Measurements from ENCODE around the gene M1AP. TPM values are rescaled to one million over a fixed set of nuclear protein-coding genes. Genes with fewer than 3 reads are reported as not detected.

Gene M1AP
- total and polyA plus RNA-seq, 3 donors from 2014 or later = 11.7 to 21.4 (median 14.0) TPM

DNA sequence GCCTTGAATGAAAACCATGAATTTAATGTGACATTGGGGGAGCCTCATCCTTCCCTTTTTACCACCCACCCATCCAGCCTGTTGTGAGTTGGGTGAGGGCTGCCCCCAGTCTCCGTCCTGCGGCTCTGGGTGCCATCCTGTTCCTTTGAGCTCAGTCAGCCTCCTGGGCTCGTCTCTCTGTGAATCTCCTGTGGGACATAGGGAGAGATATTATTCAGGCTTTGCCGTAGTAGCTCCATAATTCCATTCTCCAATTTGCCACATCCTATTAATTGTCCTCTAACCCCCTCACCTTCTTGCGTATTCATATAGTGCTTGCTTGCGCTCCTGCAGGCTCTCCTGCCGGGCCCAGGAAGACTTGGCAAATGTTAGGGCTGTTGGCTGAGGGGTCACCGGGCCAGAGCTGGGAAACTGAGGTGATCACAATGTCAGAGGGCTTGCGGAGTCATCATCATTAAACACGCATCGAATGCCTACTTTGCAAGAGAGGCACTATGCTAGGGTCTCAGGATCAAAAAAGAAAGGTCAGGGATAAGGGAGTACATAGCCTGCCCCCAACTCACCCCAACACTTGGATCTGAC lies 121.4 kb downstream of the M1AP start:
- intact Hi-C loops (cut with DNase I; ENCODE audit: low total_unique reads) = no loop called here
- Histone ChIP-seq H3K27me3 (no peaks in the 10 kb centered on the region), H3K36me3 (ENCODE audit: low read depth, missing control alignments) (no peaks in the 10 kb centered on the region), H3K4me3 (no peak overlapping the region), H3K4me1 (peaks cover 16% of the 10 kb centered on the region), H3K9me3 (no peaks in the 10 kb centered on the region), H3K27ac (no peak overlapping the region)
- DNase-seq = no peak
- WGBS, 2 donors = 95 to 99% methylated on average over 11 of the region's 11 CpGs
- TF ChIP-seq POLR2A (IDR thresholded peaks at IDR 0.05) = no peak
- TF ChIP-seq, protein P1, sequence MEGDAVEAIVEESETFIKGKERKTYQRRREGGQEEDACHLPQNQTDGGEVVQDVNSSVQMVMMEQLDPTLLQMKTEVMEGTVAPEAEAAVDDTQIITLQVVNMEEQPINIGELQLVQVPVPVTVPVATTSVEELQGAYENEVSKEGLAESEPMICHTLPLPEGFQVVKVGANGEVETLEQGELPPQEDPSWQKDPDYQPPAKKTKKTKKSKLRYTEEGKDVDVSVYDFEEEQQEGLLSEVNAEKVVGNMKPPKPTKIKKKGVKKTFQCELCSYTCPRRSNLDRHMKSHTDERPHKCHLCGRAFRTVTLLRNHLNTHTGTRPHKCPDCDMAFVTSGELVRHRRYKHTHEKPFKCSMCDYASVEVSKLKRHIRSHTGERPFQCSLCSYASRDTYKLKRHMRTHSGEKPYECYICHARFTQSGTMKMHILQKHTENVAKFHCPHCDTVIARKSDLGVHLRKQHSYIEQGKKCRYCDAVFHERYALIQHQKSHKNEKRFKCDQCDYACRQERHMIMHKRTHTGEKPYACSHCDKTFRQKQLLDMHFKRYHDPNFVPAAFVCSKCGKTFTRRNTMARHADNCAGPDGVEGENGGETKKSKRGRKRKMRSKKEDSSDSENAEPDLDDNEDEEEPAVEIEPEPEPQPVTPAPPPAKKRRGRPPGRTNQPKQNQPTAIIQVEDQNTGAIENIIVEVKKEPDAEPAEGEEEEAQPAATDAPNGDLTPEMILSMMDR (IDR thresholded peaks at IDR 0.05) = no peak

DNA sequence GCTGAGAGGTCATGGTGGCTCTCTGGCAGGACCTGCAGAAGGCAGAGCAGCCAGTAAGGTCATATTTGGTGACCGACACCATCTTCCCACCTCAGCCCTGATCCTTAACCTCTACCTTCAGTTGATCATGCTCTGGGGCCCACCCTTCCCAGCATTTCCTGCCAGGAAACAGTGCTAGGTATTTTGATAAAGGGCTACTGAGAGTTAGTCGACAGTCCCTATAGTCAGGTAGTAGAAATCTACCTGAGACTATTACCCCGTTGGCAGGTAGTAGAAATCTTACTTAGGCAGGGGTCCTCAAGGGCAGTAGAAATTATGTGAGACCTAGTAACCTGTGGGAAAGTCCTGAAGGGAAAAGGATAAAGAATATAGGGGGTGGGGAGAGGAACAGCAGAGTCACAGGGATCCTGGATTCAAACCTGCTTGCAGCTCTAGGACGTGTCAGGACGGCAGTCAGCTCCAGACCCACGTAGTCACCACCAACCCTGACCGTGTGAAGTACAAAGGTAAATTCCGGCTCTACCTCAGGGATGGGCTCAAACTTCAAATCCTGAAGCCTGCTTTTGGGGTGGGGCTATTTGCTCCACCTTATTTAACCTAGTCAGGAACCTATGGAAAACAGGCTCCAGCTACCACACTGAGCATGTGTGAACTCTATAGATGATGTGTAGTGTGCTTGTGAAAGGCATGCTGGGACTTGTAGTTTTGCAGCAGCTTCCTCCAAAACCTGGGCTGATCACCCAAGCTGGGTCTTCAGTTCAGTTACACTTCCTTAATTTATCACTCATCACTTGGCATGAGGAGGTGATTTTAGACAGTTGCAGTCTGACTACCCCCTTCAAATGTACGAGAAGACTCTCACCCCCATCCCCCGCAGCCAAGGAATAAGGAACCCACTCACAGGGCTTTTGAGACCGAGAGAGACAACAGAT lies 122.1 kb downstream of the M1AP start, which contains the start of gene DQX1:
Gene DQX1 (minus strand): TSS at position 515 of the 932 bp plus-strand sequence. CDS start 502 bp downstream, at position 13.
- Histone ChIP-seq H3K9me3 (no peaks in the 10 kb centered on the region), H3K27ac (no peak within 1 kb of the TSS), H3K36me3 (ENCODE audit: low read depth, missing control alignments) (no peaks in the 10 kb centered on the region), H3K4me1 (peaks cover 10% of the 10 kb centered on the region), H3K4me3 (no peak within 1 kb of the TSS), H3K27me3 (no peaks in the 10 kb centered on the region)
- intact Hi-C loops (cut with DNase I; ENCODE audit: low total_unique reads) = no loop called here
- peak; percentile 37 for DNase-seq
- 86 to 93% methylated on average over 11 of the region's 11 CpGs for WGBS, 2 donors
- TF ChIP-seq POLR2A (IDR thresholded peaks at IDR 0.05) = no peak
- TF ChIP-seq, protein P1 (IDR thresholded peaks at IDR 0.05) = no peak

DNA sequence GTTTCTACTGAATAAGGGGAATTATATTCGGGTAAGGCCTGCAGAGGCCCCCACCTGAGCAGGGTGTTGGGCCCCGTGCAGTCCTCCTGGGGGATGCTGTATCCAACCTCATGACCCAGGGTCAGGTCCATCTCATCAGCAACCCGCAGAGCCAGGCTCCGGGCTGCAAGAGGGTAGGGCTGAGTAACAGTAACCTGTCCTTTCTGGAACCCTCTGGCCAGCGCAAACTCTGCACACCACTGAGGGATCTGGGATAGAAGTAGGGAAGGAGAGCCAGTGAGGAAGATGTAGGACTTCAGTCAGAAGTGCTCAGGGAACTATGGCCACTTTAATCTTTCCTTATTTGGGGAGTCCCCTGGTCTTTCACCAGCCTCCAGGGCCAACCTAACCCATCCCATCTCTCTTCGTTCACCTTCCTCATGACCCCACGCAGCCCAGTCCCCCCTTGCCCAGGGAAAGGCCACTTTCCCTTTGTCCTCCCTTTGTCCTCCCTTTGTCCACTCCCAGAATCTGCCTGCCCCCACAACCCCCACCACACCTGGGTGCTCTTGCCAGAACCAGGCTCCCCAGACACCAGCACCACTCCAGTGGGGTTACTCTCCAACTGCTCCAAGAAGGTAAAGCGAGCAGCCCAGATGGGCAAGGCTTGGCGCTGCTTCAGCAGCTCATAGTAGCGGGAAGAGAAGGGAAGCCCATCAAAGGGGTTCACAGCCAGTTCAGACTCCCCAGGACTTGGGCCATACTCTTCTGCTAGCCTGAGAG lies 123.0 kb downstream of the M1AP start:
- H3K27me3 ChIP-seq = no peaks in the 10 kb centered on the region
- WGBS, 2 donors = 88 to 90% methylated on average over 10 of the region's 10 CpGs
- peaks cover 7% of the 10 kb centered on the region for H3K4me1 ChIP-seq
- H3K9me3 ChIP-seq = no peaks in the 10 kb centered on the region
- DNase-seq = no peak
- H3K36me3 ChIP-seq (ENCODE audit: low read depth, missing control alignments) = no peaks in the 10 kb centered on the region
- TF ChIP-seq, protein P1 (IDR thresholded peaks at IDR 0.05) = no peak
- no peak for TF ChIP-seq POLR2A (IDR thresholded peaks at IDR 0.05)
- H3K4me3 ChIP-seq = no peak overlapping the region
- intact Hi-C loops (cut with DNase I; ENCODE audit: low total_unique reads) = no loop called here
- no peak overlapping the region for H3K27ac ChIP-seq

DNA sequence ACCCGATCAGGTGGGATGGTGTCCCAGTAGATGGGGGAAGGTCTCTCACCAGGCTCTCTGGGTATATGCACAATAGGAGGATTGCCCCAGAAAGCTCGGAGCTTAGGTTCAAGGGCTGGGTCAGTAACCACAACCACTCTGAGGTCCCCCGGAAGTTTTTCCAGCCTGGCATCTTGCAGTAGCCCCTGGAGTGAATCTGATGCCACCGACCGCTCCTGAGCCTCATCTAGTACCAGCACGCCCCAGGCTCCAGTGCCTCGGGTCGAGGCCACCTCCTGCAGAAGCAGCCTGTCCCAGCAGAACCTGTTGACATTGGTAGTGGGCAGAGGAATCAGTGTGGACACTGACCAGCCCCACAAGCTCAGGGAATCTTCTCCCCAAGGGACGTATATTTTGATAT lies 124.1 kb downstream of the M1AP start:
- Histone ChIP-seq H3K36me3 (ENCODE audit: low read depth, missing control alignments) (no peaks in the 10 kb centered on the region), H3K27ac (no peak overlapping the region), H3K4me1 (peaks cover 7% of the 10 kb centered on the region), H3K9me3 (no peaks in the 10 kb centered on the region), H3K27me3 (no peaks in the 10 kb centered on the region), H3K4me3 (no peak overlapping the region)
- 86 to 91% methylated on average over 7 to 9 of the region's 9 CpGs for WGBS, 2 donors
- DNase-seq = no peak
- intact Hi-C loops (cut with DNase I; ENCODE audit: low total_unique reads) = no loop called here
- TF ChIP-seq POLR2A (IDR thresholded peaks at IDR 0.05) = no peak
- TF ChIP-seq, protein P1 (IDR thresholded peaks at IDR 0.05) = no peak
